Measurements from ENCODE around the gene TPCN1. TPM values are rescaled to one million over a fixed set of nuclear protein-coding genes. Genes with fewer than 3 reads are reported as not detected.

TPCN1 gene
- total RNA-seq, 3 donors from 2014 or later (not counting 1 experiment from before 2014, with no cell fraction given) = 7.2 to 21.4 (median 10.7) TPM

GRCh38 chr12:113200021-113200797 lies 21.1 kb upstream of the TPCN1 start:
- no peak overlapping the region for H3K27ac ChIP-seq (ENCODE audit: low read length)
- no peaks in the 10 kb centered on the region for H3K27me3 ChIP-seq (ENCODE audit: control insufficient read depth, insufficient read depth, low read length)
- H3K4me1 Mint-ChIP-seq = no peaks in the 10 kb centered on the region
- no peak overlapping the region for H3K4me3 Mint-ChIP-seq
- no peak for DNase-seq
- WGBS (ENCODE audit: insufficient coverage) = 97% methylated on average over 12 of the region's 12 CpGs
- H3K4me1 ChIP-seq (ENCODE audit: control insufficient read depth, insufficient read depth, low read length) = peaks cover 10% of the 10 kb centered on the region
- TF ChIP-seq CTCF (IDR thresholded peaks at IDR 0.05) = no peak
- H3K4me3 ChIP-seq (ENCODE audit: low read length) = no peak overlapping the region
- no peaks in the 10 kb centered on the region for H3K27me3 Mint-ChIP-seq (ENCODE audit: low read depth in 2 of 2)
- intact Hi-C loops (cut with micrococcal nuclease) = no loop called here
- no peaks in the 10 kb centered on the region for H3K36me3 Mint-ChIP-seq
- no peak overlapping the region for H3K27ac Mint-ChIP-seq
- no peak for ATAC-seq
- H3K9me3 ChIP-seq (ENCODE audit: control insufficient read depth, insufficient read depth, low read length) = no peaks in the 10 kb centered on the region
- no peaks in the 10 kb centered on the region for H3K36me3 ChIP-seq (ENCODE audit: control insufficient read depth, insufficient read depth, low read length)
- no peaks in the 10 kb centered on the region for H3K9me3 Mint-ChIP-seq

GRCh38 chr12:113201187-113202177 lies 19.8 kb upstream of the TPCN1 start:
- Mint-ChIP-seq H3K36me3 (no peaks in the 10 kb centered on the region), H3K9me3 (no peaks in the 10 kb centered on the region), H3K27me3 (ENCODE audit: low read depth in 2 of 2) (no peaks in the 10 kb centered on the region), H3K4me1 (peaks cover 3 to 4% of the 10 kb centered on the region in 2 donors), H3K4me3 (no peak overlapping the region), H3K27ac (no peak overlapping the region)
- intact Hi-C loops (cut with micrococcal nuclease) = no loop called here
- DNase-seq (no peak), ATAC-seq (no peak)
- no peaks in the 10 kb centered on the region for H3K36me3 ChIP-seq (ENCODE audit: control insufficient read depth, insufficient read depth, low read length)
- TF ChIP-seq CTCF (IDR thresholded peaks at IDR 0.05) = no peak
- H3K9me3 ChIP-seq (ENCODE audit: control insufficient read depth, insufficient read depth, low read length) = no peaks in the 10 kb centered on the region
- H3K4me1 ChIP-seq (ENCODE audit: control insufficient read depth, insufficient read depth, low read length) = peaks cover 10% of the 10 kb centered on the region
- WGBS (ENCODE audit: insufficient coverage) = 97% methylated on average over 14 of the region's 14 CpGs
- no peak overlapping the region for H3K4me3 ChIP-seq (ENCODE audit: low read length)
- no peak overlapping the region for H3K27ac ChIP-seq (ENCODE audit: low read length)
- no peaks in the 10 kb centered on the region for H3K27me3 ChIP-seq (ENCODE audit: control insufficient read depth, insufficient read depth, low read length)

GRCh38 chr12:113202300-113203075 lies 18.8 kb upstream of the TPCN1 start:
- peaks cover 8 to 9% of the 10 kb centered on the region in 2 donors for H3K4me1 Mint-ChIP-seq
- Histone ChIP-seq H3K4me1 (ENCODE audit: control insufficient read depth, insufficient read depth, low read length) (peaks cover 5% of the 10 kb centered on the region), H3K9me3 (ENCODE audit: control insufficient read depth, insufficient read depth, low read length) (no peaks in the 10 kb centered on the region), H3K4me3 (ENCODE audit: low read length) (no peak overlapping the region), H3K27ac (ENCODE audit: low read length) (no peak overlapping the region), H3K27me3 (ENCODE audit: control insufficient read depth, insufficient read depth, low read length) (no peaks in the 10 kb centered on the region), H3K36me3 (ENCODE audit: control insufficient read depth, insufficient read depth, low read length) (no peaks in the 10 kb centered on the region)
- H3K36me3 Mint-ChIP-seq = no peaks in the 10 kb centered on the region
- H3K27me3 Mint-ChIP-seq (ENCODE audit: low read depth in 2 of 2) = no peaks in the 10 kb centered on the region
- H3K27ac Mint-ChIP-seq = no peak overlapping the region
- DNase-seq (no peak), ATAC-seq (no peak)
- H3K4me3 Mint-ChIP-seq = no peak overlapping the region
- TF ChIP-seq CTCF (IDR thresholded peaks at IDR 0.05) = no peak
- intact Hi-C loops (cut with micrococcal nuclease) = no loop called here
- no peaks in the 10 kb centered on the region for H3K9me3 Mint-ChIP-seq
- 90% methylated on average over 4 of the region's 4 CpGs for WGBS (ENCODE audit: insufficient coverage)

Data from natural killer cell (primary cell).